PC-9 (cell line): ENCODE results near the gene CEP350.

ENCODE experiments used
- CTCF ChIP-seq: fragments of 200-600 bp; sonication (generic); conservative IDR thresholded peaks from 2 replicates; pipeline ENCODE4 v1.6.1; 2017; ENCODE audit warnings: mixed run types, antibody characterized with exemption, mild to moderate bottlenecking, moderate library complexity
- EZH2 ChIP-seq: fragments of 200-600 bp; sonication (generic); IDR thresholded peaks from 2 replicates; pipeline ENCODE4 v1.8.0; 2017; ENCODE audit warnings: antibody characterized with exemption, low read depth

- TF ChIP-seq CTCF, result no peak
- no peak for TF ChIP-seq EZH2
These were observed 107.9 kb downstream of the CEP350 start for GRCh38 chr1:180062452-180062971.
